ENCODE measurements around the gene KRTAP10-8.
"Not testable (repeated sequence)": the region's sequence is repeated elsewhere in the genome, so short reads cannot be mapped to it uniquely, and the experiment has no call there.

Gene KRTAP10-8, protein sequence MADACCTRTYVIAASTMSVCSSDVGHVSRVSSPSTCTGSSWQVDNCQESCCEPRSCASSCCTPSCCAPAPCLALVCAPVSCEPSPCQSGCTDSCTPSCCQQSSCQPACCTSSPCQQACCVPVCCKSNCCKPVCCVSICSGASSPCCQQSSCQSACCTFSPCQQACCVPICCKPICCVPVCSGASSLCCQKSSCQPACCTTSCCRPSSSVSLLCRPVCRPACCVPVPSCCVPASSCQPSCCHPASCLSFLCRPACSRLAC

DNA sequence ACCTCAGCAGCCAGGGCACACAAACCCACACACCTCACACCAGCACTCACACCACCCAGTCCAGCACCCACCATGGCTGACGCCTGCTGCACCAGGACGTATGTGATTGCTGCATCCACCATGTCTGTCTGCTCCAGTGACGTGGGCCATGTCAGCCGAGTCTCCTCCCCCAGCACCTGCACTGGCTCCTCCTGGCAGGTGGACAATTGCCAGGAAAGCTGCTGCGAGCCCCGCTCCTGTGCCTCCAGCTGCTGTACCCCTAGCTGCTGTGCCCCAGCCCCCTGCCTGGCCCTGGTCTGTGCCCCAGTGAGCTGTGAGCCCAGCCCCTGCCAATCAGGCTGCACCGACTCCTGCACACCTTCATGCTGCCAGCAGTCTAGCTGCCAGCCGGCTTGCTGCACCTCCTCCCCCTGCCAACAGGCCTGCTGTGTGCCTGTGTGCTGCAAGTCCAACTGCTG lies at the start of gene KRTAP10-8:
Gene KRTAP10-8 (plus strand): TSS at position 51 of the 458 bp plus-strand sequence. CDS start 22 bp downstream, at position 73.
- no peak within 1 kb of the TSS for H3K4me3 ChIP-seq (ENCODE audit: low read depth, low read length)

DNA sequence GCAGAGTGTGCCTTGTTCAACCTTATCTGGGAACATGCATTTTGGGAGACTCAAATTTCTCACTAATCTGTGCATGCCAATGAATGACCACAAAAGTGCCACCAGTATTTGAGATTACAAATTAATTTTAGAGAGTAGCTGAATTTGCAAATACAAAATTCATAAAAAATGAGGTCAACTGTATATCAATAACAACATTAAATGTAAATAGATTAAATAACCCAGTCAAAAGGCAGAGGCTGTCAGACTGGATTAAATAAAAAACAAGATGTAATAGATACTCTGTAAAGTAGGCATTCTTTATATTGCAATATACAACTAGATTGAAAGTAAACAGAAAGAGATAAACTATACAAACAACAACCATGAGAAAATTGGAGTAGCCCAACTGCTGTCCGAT lies 47.8 kb upstream of the KRTAP10-8 start:
- no peak overlapping the region for H3K4me3 ChIP-seq (ENCODE audit: low read depth, low read length)

DNA sequence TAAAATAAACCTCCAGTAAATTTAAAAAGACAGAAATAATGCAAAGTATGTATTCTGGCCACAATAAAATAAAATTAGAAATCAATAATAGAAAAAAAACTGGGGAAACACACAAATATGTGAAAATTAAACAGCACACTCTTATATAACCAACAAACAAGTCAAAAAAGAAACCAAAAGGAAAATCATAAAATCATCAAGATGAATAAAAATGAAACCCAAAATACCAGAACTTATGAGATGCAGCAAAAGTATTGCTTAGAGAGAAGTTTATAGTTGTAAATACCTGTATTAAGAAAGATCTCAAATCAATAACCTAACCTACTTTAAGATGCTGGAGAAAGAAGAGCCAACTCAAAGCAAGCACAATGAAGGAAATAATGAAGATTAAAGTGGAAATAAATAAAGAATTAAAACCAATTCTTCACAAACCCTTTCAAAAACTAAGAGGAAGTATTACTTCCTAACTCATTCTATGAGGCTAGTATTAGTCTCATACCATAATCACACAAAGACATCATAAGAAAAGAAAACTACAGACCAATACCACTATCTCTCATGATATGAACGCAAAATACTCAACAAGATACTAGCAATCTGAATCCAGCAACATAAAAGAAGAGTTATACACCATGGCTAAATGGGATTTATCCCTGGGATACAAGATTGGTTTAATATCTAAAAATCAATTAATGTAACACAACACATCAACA lies 46.8 kb upstream of the KRTAP10-8 start:
- H3K4me3 ChIP-seq (ENCODE audit: low read depth, low read length) = no peak overlapping the region

DNA sequence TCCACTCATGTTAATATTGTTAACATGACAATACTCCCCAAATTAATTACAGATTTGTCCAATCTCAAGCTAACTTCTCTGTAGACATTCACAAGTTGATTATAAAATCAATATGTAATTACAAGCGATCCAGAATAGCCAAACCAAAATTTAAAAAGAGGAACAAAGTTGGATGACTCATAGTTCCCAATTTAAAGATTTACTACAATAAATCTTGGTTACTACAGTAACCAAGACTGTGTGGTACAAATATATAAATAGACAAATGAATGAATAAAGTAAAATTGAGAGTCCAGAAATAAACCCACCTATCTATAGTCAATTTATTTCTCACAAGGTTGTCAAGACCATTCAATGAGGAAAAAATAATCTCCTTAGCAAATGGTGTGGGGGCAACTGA lies 45.5 kb upstream of the KRTAP10-8 start:
- no peak overlapping the region for H3K4me3 ChIP-seq (ENCODE audit: low read depth, low read length)

DNA sequence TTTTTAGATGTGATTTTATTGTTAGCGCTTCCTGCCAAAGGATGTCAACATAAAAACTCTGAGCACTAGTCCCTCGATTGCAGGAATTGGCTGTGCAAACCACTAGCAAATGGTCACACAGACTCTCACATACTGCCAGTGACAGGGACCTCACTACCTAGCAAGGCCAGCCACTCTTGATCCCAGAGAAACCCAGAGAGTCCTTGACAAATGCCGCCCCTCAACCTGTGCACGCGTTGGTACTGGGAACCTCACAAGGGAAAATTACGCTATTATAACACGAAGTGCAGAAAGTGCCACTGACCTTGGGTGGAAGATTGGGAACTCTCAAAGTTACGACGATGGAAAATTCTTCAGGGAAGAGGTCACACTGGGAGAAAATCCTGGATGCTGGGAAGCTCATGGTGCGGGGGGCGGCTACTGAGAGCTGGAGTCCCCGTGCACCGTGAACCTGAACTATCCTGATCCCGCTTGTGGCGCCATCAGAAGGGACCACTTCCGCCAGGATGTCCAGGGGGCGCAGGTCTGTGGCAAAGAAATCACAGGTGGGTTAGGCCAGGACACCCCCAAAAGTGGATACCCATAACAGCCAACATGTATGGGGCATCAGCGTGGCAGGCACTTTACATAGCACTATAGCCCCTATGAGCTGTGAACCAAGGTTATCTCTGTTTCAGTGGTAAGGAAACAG lies 44.3 kb upstream of the KRTAP10-8 start:
- H3K4me3 ChIP-seq (ENCODE audit: low read depth, low read length) = no peak overlapping the region

DNA sequence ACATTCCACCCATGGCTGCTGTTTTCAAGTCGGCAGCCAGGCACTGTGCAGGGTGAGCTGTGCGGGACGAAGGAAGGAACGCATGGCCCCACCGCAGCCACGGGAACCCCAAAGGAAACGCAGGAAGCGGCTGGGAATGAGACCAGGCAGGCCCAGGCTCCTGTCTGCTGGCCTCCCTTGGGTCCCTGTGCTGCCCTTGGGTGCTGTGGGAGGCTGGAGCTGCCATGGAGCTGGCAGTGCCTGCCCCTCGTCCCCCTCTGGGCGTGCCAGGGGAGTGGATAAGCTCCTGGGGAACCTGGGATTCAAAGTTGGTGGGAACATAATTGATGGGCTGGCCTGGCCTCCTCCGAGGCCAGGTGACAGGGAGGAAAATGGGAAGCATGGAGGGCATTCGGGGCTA lies 43.6 kb upstream of the KRTAP10-8 start:
- no peak overlapping the region for H3K4me3 ChIP-seq (ENCODE audit: low read depth, low read length)

DNA sequence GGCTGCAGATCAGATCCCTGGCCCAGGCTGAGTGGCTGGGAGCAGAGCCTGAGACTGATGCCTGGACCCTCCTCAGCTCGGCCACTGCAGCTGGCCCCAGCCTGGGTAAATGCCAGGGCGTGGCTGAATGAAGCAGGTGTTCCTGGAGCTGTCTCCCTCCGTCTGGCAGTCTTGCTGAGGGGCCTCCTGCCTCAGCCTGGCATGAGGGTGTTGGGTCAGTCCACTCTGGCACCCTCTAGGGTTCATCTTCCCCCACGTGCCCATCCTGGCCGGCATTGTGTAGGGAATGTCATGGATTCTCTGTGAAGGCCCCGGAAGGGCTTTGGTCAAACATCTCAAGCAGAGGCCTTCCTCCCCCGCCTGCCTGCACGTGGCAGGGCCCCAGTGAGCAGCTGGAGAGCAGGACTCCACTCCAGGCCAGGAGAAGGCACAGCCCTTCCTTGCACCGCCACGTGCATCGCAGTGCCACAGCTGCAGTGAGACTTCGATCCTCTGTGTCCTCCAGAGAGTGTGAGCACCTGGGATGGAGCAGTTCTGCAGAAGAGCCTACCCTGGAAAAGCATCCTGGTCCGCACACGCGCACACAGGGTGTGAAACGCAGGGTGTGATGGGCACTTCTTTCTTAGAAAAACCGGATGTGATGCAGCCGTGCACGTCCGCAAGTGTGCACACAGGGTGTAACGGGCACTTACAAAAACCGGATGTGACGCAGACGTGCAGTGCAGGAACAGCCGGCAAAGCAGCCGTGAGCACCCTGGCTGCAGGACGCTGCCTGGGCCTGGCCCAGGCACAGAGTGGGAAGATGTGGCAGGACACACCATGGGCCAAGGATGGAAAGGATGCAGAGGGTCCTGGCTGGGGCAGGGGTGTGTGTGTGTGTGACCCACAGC lies 43.0 kb upstream of the KRTAP10-8 start:
- no peak overlapping the region for H3K4me3 ChIP-seq (ENCODE audit: low read depth, low read length)

DNA sequence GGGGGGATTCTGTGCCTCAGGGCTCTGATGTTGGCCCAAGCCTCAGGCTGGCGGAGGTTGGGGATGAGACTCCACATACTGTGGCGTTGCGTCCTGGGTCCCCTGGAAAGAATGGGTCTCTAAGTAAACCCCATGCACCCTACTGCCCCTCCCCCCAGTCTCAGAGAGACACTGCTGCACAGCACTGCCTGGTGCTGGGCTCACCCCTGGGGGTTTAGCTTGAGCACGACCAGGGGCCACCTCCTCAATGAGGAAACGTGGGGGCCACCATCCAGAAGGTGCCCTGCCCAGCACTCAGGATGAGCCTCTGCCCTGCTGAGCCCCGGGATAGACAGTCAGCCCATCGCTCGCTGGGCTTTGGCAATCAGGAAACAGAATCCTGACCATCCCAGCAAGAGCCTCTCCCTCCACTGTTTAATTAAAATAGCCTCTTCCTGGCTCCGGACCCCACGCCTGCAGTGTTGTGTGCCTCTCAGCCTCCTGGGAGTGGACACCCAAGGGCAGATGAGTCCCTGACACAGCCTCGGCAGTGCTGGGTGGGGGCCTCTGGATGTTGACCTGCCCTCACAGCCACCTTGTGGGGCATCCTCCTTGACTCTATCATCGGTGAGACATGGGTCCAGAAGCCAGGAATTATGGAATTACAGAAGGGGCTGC lies 41.9 kb upstream of the KRTAP10-8 start:
- no peak overlapping the region for H3K4me3 ChIP-seq (ENCODE audit: low read depth, low read length)

DNA sequence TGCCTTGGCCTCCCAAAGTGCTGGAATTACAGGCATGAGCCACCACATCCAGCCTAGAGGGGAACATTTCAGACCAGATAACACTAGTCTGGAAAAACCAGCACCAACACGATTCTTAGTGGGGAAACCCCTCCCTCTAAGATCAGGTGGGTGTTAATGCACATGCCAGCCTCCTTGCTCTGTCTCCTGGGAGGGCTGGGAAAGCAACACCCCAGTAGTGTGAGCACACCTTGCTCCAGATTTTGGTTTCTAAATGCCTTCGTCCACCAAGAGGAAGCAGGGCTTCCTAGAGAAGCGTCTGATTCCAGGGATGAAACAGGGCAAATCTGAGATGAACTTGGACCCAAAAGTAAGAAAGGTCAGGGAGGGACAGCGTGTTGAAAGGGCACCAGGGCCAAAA lies 40.6 kb upstream of the KRTAP10-8 start:
- no peak overlapping the region for H3K4me3 ChIP-seq (ENCODE audit: low read depth, low read length)

DNA sequence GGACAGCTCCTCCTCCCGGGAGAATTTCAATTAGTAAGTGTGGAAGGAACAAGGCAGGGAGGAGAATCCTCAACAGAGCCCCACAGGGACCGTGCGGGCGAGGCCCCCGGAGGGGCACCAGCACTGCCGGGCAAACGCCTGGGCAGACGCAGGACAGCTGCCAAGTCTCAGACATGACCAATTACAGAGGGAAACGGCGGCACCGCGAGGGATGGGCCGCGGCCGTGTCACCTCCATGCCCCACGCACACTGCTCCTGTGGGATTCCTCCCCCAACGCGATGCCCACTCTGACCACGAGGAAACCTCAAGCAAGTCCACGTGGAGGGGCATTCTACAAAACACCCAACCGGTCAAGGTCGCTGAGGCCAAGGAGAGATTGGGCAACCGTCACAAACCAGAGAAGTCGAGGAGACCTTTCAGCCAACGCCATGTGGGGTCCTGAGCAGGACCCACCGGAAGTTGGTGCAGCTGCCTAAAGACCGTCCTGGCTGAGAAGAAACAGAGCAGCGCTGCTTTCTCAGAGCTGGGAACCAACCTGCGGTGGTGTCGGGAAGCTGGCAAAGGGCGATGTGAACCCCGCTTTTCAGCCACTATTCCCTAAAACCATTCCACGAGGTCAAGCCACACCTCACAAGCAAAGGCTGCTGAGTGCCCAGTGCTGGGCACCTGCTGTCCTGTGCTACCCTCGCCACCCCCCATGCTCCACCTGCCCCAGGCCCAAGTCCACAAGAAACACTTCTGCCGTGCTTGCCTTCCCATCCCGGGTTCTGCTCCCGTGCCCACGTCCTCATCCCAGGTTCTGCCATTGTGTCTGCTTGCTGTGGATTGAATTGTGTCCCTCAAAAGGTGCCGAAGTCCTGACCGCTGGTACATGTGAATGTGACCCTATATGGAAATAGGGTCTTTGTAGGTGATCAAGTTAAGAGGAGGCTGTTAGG lies 39.8 kb upstream of the KRTAP10-8 start:
- H3K4me3 ChIP-seq (ENCODE audit: low read depth, low read length) = no peak overlapping the region

DNA sequence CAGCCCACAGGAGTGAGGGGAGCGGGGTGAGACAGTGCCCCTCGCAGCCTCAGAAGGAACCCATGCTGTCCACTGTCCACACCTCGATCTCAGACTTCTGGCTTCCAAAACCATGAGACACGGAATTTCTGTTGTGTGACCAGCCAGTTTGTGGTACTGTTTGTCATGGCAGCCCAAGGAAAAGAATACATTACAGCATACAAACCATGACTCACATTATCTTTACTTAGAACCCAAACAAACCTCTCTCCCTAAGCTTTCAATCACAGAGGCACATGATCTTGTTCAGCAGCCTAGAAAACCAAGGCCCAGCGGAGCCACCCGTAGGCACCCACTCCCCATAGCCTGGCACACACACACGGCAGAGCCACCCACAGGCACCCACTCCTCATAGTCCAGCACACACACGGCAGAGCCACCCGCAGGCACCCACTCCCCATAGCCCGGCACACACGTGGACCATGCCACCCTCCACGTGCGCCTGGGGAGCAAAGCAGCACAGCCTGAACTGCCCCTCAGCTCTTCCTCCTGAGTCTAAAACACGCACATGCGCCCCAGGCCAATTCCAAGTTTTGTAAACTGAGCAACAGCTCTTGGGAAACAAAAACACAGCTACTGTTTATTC lies 38.8 kb upstream of the KRTAP10-8 start:
- H3K4me3 ChIP-seq (ENCODE audit: low read depth, low read length) = no peak overlapping the region

DNA sequence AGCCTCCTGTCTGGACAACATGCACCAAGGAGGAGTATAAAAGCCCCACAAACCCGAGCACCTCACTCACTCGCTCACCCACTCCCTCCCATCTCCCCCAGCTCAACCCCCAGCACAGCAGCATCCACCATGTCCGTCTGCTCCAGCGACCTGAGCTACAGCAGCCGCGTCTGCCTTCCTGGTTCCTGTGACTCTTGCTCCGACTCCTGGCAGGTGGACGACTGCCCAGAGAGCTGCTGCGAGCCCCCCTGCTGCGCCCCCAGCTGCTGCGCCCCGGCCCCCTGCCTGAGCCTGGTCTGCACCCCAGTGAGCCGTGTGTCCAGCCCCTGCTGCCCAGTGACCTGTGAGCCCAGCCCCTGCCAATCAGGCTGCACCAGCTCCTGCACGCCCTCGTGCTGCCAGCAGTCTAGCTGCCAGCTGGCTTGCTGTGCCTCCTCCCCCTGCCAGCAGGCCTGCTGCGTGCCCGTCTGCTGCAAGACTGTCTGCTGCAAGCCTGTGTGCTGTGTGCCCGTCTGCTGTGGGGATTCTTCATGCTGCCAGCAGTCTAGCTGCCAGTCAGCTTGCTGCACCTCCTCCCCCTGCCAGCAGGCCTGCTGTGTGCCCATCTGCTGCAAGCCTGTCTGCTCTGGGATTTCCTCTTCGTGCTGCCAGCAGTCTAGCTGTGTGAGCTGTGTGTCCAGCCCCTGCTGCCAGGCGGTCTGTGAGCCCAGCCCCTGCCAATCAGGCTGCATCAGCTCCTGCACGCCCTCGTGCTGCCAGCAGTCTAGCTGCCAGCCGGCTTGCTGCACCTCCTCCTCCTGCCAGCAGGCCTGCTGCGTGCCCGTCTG lies 38.0 kb upstream of the KRTAP10-8 start, which contains the start of gene KRTAP10-4:
Gene KRTAP10-4 (plus strand): TSS at position 100 of the 827 bp plus-strand sequence. CDS start 30 bp downstream, at position 130.
- H3K4me3 ChIP-seq (ENCODE audit: low read depth, low read length) = not testable (repeated sequence)

DNA sequence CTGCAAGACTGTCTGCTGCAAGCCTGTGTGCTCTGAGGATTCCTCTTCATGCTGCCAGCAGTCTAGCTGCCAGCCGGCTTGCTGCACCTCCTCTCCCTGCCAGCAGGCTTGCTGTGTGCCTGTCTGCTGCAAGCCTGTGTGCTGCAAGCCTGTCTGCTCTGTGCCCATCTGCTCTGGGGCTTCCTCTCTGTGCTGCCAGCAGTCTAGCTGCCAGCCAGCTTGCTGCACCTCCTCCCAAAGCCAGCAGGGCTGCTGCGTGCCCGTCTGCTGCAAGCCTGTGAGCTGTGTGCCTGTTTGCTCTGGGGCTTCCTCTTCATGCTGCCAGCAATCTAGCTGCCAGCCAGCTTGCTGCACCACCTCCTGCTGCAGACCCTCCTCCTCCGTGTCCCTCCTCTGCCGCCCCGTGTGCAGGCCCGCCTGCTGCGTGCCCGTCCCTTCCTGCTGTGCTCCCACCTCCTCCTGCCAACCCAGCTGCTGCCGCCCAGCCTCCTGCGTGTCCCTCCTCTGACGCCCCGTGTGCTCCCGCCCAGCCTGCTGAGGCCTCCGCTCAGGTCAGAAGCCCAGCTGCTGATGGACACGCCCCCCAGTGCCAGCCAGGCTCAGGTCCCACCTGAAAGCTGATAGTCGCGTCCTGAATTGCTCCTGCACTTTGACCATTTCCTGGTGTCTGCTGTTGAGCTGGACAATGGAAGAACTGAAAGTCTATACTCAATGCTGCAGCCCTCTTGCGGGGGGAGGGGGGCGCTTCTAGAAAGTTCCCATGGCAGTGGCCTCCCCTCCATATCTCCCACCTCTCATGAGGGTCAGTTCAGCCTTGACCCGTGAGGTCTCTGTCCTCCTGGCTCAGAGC lies 37.2 kb upstream of the KRTAP10-8 start:
- no peak overlapping the region for H3K4me3 ChIP-seq (ENCODE audit: low read depth, low read length)

DNA sequence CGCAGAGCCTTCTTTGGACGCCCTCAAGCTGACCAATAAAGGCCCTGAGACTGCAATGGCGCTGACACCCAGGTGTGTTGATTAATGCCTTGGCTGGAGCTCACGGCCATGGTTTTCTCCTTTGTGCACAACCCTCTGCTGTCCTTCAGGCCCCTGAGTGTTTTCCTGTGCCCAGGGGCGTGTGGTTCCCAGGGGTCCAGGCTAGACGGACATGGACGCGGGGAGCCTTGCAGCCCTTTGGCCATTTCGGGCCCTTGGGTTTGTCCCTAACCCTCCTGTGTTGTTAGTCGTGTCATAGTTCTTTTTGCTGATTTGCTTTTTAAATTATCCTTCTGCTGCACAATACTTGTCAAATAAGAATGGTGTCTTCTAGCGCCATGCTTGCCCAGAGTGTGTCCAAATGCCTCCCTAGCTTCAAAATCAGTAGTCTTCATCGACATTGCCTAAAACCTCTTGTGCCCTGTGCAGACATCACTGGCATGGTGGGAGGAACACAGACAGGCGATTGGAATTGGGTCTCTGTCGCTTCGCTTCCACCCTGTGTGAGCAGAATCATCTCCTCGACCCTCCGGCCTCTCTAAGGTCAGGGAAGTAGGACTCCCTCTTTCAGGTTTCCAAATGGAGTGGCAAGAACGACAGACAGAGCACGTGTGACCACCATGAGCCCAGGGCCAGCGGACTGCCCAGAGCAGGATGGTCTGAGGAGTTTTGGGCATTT lies 36.4 kb upstream of the KRTAP10-8 start:
- H3K4me3 ChIP-seq (ENCODE audit: low read depth, low read length) = no peak overlapping the region

DNA sequence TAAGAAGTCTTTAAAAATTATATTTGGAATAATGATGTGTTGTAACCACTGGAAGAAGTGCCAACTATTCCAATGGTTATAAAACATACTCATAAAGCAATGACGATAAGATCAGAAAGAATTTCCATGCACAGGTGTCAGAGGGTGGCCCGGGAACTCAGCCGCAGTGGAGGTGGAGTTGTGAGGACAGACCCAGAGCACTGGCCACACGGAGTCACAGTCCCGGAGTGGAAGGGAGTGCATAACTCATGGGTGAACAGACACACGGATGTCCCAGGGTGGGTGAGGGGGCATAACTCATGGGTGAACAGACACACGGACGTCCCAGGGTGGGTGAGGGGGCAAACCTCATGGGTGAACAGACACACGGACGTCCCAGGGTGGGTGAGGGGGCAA lies 35.9 kb upstream of the KRTAP10-8 start:
- H3K4me3 ChIP-seq (ENCODE audit: low read depth, low read length) = no peak overlapping the region

DNA sequence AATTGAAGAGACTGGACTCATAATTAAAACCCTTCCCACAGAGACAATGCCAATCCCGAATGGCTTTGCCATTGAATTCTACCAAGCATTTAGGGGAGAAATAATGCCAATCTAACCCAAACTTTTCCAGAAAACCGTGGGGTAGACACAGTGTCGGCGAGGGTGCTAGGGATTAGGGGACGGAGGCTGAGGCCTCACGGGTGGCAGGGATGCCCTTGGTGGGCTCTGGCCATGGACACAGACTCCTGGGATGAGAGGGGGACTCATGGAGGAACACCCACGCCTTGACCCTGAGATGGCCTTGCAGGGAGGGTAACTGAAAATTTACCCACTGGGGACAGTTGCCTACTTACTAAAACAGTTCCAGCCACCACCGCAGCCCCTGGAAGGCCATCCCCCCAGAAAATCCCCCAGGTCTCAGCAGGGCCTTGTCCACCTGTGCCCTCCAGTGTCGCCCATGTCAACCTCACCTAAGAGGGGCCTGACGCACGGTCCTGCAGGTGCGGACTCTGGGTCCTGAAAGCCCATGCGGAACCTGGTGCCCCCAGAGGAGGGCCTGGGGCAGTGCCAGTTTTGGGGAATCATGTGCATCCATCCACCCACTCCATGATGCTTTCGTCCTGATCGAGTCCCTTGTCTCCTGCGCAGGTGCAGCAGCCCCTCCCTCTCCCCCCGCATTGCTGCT lies 33.4 kb upstream of the KRTAP10-8 start:
- H3K4me3 ChIP-seq (ENCODE audit: low read depth, low read length) = no peak overlapping the region
